Measurements from ENCODE around the gene MYO5B. TPM values are rescaled to one million over a fixed set of nuclear protein-coding genes. Genes with fewer than 3 reads are reported as not detected.

The MYO5B gene
- total RNA-seq, 4 donors from 2014 or later = 2.0 to 13.9 (median 5.3) TPM

DNA sequence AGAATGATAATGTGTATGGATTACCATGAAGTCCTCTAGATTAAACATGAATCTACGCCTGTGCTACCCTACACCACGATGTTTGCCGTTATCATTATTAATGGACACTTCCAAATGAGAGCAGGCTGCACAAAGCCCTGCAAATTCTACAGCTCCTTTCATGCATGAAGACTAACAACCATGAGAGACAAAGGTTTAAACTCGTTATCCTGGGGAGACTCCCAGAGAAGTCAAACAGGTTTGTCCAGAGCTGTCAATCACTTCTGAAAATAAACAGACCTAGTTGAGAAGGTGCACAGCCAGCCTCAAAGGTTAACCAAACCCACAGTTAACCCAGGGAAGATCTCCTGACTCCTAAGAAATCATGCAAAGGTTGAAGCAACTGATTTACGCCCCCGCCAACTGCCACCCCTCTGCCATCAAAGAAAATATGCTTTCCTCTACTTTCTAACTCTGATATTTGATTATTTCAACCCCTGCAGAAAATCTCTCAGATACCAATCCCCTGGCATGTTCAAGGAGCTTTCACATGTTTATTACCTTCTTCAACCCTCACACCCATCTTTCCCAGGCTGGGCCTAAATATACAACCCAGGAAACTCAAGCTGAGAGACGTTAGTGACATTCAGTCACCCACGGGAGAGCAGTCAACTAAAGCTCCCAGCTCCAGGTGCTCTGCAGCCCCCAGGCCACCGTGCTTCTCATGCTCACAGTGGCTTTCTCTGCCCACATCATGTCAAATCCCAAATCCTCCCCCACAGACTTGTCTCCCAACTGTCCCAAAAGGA, 35.9 kb downstream of the MYO5B start:
- Histone ChIP-seq H3K36me3 (no peaks in the 10 kb centered on the region), H3K4me1 (no peaks in the 10 kb centered on the region), H3K9me3 (no peaks in the 10 kb centered on the region), H3K4me3 (no peak overlapping the region), H3K27me3 (peaks cover 0 to 38% (median 0%) of the 10 kb centered on the region in 4 donors), H3K27ac (replicated peaks in 1 of 4) (no peak overlapping the region)
- WGBS = 71% methylated on average over 9 of the region's 9 CpGs
- TF ChIP-seq POLR2AphosphoS5 (IDR thresholded peaks at IDR 0.05) = no peak
- no peak for TF ChIP-seq EP300 (IDR thresholded peaks at IDR 0.05)
- TF ChIP-seq, protein P1, sequence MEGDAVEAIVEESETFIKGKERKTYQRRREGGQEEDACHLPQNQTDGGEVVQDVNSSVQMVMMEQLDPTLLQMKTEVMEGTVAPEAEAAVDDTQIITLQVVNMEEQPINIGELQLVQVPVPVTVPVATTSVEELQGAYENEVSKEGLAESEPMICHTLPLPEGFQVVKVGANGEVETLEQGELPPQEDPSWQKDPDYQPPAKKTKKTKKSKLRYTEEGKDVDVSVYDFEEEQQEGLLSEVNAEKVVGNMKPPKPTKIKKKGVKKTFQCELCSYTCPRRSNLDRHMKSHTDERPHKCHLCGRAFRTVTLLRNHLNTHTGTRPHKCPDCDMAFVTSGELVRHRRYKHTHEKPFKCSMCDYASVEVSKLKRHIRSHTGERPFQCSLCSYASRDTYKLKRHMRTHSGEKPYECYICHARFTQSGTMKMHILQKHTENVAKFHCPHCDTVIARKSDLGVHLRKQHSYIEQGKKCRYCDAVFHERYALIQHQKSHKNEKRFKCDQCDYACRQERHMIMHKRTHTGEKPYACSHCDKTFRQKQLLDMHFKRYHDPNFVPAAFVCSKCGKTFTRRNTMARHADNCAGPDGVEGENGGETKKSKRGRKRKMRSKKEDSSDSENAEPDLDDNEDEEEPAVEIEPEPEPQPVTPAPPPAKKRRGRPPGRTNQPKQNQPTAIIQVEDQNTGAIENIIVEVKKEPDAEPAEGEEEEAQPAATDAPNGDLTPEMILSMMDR (IDR thresholded peaks at IDR 0.05) = no peak
- TF ChIP-seq POLR2A (IDR thresholded peaks at IDR 0.05; ENCODE audit: low read depth) = no peak
- intact Hi-C loops (cut with DNase I) = no loop called here
- DNase-seq (ENCODE audit: extremely low spot score) = no peak

DNA sequence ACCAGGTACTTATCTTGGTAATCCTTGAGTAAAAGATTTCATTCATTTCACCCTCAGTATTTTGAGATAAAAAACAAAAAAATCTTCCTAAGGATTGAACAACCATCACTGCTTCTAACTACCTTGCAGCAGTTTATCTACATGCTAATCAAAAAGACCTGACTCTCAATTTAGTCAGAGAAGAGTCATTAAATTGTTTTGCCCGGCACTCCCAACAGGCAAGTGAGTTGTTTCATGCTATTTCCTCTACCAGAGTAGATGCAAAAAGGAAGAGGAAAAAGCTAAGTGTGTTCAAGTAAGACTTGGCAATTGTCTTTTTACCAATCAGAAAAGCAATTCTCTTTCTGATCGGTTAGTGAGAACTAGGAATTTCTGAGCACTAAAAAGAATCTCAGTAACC, 39.5 kb downstream of the MYO5B start:
- TF ChIP-seq, protein P1 (IDR thresholded peaks at IDR 0.05) = no peak
- TF ChIP-seq EP300 (IDR thresholded peaks at IDR 0.05) (no peak), POLR2AphosphoS5 (IDR thresholded peaks at IDR 0.05) (no peak), POLR2A (IDR thresholded peaks at IDR 0.05; ENCODE audit: low read depth) (no peak)

DNA sequence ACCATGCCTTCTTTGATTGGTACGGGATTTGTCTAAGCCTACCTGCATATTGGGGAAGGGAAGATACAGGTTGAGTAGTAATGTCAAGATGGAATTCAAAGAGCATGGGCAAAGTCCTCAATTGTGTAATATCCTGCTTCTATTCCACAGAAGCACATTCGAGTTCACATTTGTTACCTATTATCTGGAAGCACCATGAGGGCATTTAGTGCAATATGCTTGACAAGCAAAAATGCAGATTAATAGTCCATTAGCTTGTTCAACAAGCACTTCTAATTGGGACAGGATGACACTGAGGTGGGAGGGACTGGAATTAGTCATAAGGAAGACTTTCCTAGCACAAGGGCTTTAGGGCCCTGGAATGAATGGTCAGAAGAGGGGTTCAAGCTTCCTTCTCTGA, 40.5 kb downstream of the MYO5B start:
- H3K9me3 ChIP-seq = no peaks in the 10 kb centered on the region
- intact Hi-C loops (cut with DNase I) = no loop called here
- H3K27me3 ChIP-seq = peaks cover 0 to 2% (median 0%) of the 10 kb centered on the region in 4 donors
- H3K4me3 ChIP-seq = no peak overlapping the region
- DNase-seq (ENCODE audit: extremely low spot score) = no peak
- 88% methylated on average over 2 of the region's 2 CpGs for WGBS
- no peak overlapping the region for H3K27ac ChIP-seq (replicated peaks in 1 of 4)
- no peaks in the 10 kb centered on the region for H3K36me3 ChIP-seq
- H3K4me1 ChIP-seq = no peaks in the 10 kb centered on the region
- TF ChIP-seq EP300 (IDR thresholded peaks at IDR 0.05) (no peak), POLR2A (IDR thresholded peaks at IDR 0.05; ENCODE audit: low read depth) (no peak), POLR2AphosphoS5 (IDR thresholded peaks at IDR 0.05) (no peak)
- TF ChIP-seq, protein P1 (IDR thresholded peaks at IDR 0.05) = no peak

More for the DNA sequence above, 39.5 kb downstream of the MYO5B start:
- WGBS = 89% methylated on average over 2 of the region's 2 CpGs
- intact Hi-C loops (cut with DNase I) = no loop called here
- H3K9me3 ChIP-seq = no peaks in the 10 kb centered on the region
- no peak for DNase-seq (ENCODE audit: extremely low spot score)
- no peak overlapping the region for H3K4me3 ChIP-seq
- peaks cover 0 to 11% (median 0%) of the 10 kb centered on the region in 4 donors for H3K27me3 ChIP-seq
- no peaks in the 10 kb centered on the region for H3K36me3 ChIP-seq
- H3K27ac ChIP-seq (replicated peaks in 1 of 4) = no peak overlapping the region
- no peaks in the 10 kb centered on the region for H3K4me1 ChIP-seq

DNA sequence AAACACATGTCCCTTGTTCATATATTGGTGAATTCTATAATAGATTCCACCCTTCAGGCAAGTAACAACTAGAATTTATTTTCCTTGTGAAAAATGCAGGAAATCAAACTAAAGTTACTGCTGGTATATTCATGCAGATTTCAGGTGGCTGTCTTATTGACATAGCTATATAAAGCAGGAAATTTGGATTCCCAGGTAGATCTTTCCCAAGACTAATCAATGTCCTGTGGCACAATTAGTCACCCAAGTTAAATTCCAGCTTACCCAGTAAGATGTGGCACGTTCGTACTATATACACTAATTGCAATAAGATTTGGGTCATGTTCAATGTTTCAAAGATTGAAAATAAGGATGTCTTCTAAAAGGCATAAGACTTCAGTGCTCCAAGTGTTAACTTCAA, 42.0 kb downstream of the MYO5B start:
- no peak for DNase-seq (ENCODE audit: extremely low spot score)
- Histone ChIP-seq H3K4me3 (no peak overlapping the region), H3K9me3 (no peaks in the 10 kb centered on the region), H3K36me3 (no peaks in the 10 kb centered on the region), H3K27me3 (no peaks in the 10 kb centered on the region), H3K27ac (replicated peaks in 1 of 4) (no peak overlapping the region), H3K4me1 (no peaks in the 10 kb centered on the region)
- intact Hi-C loops (cut with DNase I) = no loop called here
- TF ChIP-seq POLR2A (IDR thresholded peaks at IDR 0.05; ENCODE audit: low read depth) (no peak), EP300 (IDR thresholded peaks at IDR 0.05) (no peak), POLR2AphosphoS5 (IDR thresholded peaks at IDR 0.05) (no peak)
- TF ChIP-seq, protein P1 (IDR thresholded peaks at IDR 0.05) = no peak
- 94% methylated on average over 2 of the region's 2 CpGs for WGBS

Data from esophagus muscularis mucosa (tissue), 4 donors.